Heart left ventricle (tissue), 13 donors: Measurements from ENCODE around the gene DISP2.

Experiments used
- CTCF ChIP-seq, 12 donors: fragments of 200-600 bp; sonication (generic) in 4 of 12; IDR thresholded peaks; one replicate each; pipeline versions ENCODE4 v1.5.0 to v1.8.0; 2018 to 2022; ENCODE audit warnings: antibody characterized with exemption in 12 of 12, mild to moderate bottlenecking in 5 of 12
- POLR2A ChIP-seq, 2 donors: fragments of 450-650 bp; IDR thresholded peaks; one replicate each; pipeline ENCODE4 v1.6.1; 2017; ENCODE audit warnings: antibody characterized with exemption in 2 of 2, mild to moderate bottlenecking in 2 of 2, moderate library complexity in 2 of 2
- donor health status: ischemic (EF 13 %, LVEDD 7.1; RV severe dilation, severe dysfunction).
- donor health status: DM: no; HTN: yes; CAD: no.
- donor health status: DM: no; HTN: no; CAD: no.
- donor health status: ischemic (EF 25% LVEDD 6.9; RV normal size, moderate dysfunction).
- donor health status: ischemic (EF 25% LVEDD 5.7; RV mildly dilated, moderate dysfunction).
- donor health status: ischemic (EF 35%, LVEDD 5.7; RV mildly dilated, moderate dysfunction).
- donor health status: nonischemic (EF 11% LVEDD 7.7; RV severe dilation, severe dysfunction).
- donor health status: DM: yes; HTN: yes; CAD: no.
- donor health status: PGD.
- donor health status: ischemic (EF 29% LVEDD 5.4; RV normal size, mild dysfunction).
- donor health status: nonischemic (EF 23%, LVEDD 6.1; RV moderate dilation, normal function).

- TF ChIP-seq POLR2A (IDR thresholded peaks at IDR 0.05) (no peak), CTCF (IDR thresholded peaks at IDR 0.05) (no peak)
Measured at GRCh38 chr15:40331026-40331425, 27.0 kb upstream of the DISP2 start.
